GM04503 (cell line): ENCODE measurements around the gene DCP1A.

Source experiments
- DNase-seq: peaks from one replicate; pipeline ENCODE4 v3.0.0-alpha.2; 2012; ENCODE audit warnings: low read depth

DCP1A gene

DNA sequence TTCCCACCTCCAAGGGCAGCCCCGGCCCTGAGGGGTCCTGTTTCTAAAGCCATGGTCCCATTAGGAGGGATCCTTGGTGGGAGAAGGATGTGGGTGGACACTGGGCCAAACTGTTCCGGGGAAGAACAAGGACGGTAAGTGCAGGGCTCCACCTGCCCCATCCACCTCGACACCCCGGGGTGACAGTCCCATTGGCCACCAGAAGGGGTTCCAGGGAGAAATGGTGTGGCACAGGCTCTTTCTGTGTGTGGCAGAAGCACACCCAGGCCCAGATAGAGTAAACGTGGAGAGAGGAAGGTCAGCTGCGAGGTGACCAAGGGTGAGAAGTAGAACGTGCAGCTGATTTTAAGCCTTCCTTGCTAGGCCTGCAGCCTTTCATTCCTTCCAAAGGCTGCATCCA is 103.6 kb downstream of the DCP1A start:
- no peak for DNase-seq

DNA sequence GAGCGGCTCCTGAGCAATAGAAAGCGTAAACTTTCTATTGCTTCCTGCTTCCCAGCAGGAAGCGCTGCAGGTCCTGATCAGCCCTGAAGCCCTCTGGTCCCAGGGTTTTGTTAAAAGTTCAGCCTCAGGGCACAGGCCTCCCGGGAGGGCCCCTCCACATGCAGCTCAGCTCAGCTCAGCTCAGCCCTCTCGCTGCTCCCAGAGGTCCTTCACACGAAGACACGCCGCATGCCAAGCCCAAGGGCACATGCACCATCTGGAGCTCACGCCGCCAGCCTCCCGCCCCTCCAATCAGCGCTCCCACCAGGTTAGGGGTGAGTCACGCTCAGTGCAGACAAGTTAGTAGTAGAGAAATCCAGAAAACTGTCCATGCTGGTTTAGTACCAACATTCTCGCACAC is 104.2 kb downstream of the DCP1A start:
- DNase-seq, result peak; percentile 47

DNA sequence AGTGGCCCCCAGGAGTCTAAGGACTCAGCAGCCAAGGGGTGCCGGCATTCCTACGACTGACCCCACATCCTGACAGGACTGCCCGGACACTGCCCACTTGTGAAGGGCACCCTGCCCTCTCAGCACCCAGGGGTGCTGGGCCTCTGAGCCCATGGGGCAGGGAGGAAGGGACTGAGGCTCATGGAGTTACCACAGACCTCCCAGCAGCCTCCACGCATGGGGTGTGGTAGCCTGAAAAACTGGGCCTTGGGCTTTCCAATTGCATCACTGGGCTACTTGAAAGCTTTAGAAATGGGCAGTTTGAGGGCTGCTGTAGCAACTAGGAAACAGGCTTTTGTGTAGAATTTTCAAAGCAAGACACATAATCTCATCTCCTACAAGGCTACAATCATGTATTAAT is 104.7 kb downstream of the DCP1A start:
- no peak for DNase-seq

DNA sequence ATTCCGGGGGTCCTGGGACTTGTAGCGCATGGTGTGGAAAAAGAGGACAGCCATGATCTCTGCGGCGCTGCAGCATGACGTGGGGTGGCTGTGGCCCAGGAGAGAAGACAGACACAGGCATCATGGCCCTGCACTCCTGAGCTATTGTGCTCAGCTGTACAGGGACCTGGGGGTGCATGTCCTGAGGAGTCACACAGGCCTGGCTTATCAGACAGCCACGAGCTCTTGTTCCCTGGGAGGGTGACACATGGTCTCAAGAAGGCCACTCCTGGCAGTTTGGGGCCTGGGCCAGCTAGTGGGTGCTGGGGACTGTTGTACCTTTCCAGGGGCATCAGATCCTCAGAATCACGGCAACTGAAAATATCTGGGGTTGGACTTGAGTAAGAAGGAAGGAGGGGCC is 105.2 kb downstream of the DCP1A start:
- no peak for DNase-seq

DNA sequence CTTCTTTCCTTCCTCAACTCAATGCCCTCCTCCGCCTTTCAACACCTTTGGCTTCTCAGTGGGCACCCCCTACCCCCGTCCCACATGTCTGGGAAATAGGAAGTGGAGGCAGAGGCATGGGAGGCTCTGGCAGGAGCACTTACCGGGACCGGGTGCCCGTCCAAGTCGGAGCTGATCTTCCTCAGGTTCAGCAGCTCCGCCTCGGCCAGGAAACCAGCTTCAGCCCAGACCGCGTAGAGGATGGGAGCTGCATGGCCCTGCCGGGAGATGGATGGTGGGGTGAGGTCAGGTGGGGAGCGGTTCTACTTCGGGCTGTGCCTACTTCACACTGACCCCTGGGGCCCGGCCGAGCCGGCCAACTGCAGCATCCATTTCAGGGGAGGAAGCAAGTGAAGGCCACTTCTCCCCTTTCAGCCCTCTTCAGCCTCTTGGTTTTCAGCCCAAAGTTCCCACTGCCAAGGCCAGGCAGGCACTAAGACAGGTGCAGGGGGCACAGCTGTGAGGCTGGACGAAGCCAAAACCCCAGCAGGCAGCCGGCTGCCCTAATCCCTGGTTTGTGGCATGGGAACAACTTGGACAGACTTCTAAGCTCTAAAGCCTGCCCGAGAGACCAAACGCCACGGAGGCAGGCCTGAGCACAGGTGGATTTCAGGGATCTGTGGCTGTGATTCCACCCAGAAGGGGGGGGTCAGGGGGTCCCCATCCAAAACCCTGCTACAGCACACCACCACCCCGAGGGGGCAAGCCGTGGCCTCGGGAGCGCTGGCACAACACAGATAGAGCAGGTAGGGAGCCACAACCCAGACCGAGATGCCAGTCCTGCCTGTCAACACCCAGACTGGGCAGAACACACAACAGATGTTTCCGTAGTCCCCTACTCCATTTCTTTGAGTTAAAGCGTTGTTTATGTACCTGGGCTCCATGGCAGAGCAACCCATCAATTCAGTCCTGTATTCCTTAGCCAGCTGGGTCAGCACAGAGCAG is 106.1 kb downstream of the DCP1A start:
- DNase-seq, result no peak

DNA sequence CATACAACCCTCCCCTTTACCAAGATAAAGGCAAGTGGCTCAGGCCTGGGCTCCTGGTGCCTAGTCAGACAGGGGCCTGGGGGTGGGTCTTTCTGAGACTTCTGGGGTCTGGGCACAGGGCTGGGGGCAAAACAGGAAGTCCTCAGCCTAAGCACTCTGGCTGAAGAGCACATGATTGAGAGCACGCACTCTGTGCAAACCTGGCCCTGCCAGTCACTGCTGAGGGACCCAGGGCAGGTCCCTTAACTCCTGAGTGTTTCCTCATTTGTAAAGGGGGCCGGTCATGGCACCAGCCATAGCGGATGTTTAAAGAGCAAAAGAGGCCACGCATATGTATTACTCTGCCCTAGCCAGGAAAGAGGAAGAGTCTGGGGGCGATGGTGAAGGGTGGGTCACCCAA is 107.5 kb downstream of the DCP1A start:
- DNase-seq, result no peak

DNA sequence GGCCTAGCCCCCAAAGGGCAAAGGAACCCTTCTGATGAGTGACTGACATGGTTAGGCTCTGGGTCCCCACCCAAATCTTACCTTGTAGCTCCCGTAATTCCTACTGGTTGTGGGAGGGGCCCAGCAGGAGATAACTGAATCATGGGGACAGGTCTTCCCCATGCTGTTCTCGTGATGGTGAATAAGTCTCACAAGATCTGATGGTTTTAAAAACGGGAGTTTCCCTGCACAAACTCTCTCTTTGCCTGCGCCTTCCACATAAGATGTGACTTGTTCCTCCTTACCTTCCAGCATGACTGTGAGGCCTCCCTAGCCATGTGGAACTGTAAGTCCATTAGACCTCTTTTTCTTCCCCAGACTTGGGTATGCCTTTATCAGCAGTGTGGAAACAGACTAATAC is 108.5 kb downstream of the DCP1A start:
- no peak for DNase-seq

DNA sequence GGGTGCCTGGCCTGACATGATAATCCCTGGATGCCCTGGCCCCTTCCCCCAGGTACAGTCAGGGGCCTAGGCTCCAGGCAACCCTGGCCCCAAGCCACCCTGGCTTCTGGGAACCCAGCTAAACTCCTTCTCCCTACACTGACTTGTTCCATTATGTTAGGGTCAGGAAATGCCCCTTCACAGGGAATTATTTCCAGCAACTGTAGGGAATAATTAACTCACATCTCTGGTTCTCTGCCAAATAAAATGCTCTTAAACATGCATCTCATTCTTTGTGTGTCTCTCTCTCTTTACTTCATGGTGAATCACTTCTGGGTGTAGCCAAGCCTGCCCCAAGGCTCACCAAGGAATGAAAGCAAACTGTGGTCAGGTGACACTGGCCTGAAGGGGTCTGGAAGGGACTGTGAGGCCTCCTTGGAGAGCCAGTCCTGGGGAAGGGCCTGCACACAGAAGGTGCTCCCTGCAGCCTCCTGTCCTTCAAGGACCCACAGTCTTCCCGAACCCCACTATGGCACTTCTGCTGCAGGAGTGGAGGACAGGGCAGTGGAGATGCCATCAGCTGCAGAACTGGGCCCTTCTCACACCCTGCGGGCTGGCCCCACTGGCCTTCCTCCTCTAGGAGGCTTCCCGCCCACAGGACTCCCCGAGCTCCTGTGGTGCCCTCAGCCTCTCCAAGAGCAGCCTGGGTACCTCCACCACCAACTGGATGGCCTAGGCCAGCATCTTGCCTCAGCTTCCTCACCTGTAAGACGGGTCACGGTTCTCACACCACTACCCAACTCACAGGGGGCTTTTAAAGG is 109.1 kb downstream of the DCP1A start:
- peak; percentile 90 for DNase-seq

DNA sequence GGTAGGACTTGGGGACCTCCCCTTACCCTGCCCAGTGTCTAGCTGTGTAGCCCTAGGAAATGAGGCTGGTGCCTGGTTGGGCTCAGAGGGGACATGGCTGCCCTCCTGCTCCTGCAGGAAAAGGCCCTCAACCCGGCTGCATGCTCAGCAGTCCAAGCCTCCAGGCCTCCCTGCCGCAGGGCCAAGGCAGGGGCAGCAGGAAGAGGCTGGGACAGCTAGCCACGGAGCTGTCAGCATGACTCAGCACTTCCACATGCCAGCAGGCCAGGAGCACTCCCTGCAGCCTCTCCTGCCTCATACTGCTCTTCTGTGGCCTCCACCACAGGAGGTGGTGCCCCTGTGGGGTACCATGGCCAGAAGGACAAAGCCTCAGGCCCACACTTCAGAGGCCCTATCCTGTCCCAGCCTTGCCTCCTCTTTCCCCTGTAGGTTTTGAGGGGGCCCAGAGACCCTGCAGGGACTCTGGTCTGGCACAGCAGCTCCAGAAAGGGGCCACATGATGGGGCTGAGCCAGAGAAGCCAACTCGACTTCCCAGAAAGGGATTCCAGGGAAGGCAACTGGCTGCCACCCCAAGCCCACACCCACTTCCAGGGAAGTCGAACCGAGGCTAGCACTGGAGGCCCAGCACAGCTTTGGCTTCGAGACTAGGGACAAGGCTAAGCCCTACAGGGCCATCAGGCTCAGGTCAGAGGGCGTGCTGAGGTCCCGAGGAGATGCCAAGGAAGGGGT is 111.1 kb downstream of the DCP1A start:
- DNase-seq, result peak; percentile 51

DNA sequence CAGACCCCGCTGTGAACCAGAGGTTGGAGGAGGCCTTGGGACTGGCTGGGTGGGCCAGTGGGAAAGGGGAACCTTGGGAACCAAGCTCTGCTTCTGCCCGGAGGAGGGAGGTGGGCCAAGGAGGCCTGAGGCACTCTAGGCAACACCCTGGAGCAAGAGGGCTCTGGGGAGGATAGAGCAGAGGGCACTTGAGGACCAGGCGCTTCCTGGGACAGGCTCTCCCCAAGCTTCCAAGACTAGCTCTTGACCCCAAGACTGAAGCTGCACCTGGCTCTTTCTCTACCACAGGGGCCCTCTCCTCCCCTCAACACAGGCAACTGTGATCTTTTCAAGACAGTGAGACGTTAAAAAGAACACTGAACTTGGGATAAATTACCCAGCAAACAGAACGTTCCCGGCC is 111.8 kb downstream of the DCP1A start:
- DNase-seq, result no peak

DNA sequence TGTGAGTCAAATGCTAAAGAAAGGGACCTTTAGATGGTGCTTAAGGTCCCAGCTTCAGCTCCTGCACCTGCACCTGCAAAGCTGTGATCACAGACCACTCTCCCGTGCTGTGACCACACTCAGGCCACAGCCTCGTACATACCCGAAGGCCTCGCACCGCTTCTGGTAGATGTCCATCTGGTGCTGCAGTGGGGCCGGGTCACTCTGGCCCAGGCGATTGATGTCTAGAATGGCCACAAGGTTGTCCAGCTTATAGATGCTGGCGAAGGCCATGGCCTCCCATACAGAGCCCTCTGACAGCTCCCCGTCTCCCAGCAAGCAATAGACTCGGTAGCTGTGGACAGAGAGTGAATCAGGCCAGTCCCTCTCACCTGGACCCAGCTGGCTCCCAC is 112.5 kb downstream of the DCP1A start:
- no peak for DNase-seq

DNA sequence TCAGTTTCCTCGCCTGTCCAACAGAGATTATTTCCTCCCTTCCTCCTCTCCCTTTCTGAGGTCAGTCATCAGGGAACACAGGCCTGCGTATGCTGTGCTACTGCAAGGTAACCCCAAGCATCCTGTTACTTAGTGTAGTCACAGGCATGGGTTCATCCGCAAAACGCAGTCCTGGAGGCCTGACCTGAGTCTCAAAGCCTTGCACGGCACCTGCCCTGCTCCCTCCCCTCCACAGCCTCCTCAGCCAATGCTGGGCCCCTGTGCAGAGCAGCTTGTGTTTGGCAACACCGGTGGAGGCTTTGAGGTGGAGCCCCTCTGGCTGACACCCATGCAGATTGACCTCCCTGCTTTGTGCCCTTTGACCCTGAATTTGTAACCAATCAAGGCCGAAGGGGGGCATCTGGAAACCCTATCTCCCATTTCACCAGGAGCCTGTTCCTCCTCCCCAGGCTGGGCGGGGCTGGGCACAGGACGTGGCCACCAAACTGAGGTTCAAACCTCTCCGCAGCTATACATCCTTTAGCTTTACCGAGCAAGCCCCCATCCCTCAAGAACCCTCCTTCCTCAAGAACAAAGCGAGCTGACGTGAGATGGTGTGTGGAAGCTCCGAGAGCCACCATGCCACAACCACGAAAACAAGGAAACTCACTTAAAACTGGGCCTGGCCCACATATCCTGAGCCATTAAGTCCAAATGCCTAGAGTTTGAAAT is 113.1 kb downstream of the DCP1A start:
- no peak for DNase-seq
